Gastroesophageal sphincter (tissue), 4 donors: ENCODE data around the gene RUNX2. TPM values are rescaled to one million over a fixed set of nuclear protein-coding genes. Genes with fewer than 3 reads are reported as not detected.

Source experiments
- ATAC-seq: fragments of 150-250 bp; one replicate; pipeline ENCODE4 v1.9.1; 2016; ENCODE audit warnings: mild to moderate bottlenecking, moderate library complexity
- H3K27ac ChIP-seq, 4 donors: fragments of 200-600 bp; sonication (generic) in 3 of 4; 1 replicate in 3 of 4; 2 replicates in 1 of 4; pipeline ENCODE4 v1.5.1; 2016 to 2019
- H3K27me3 ChIP-seq: fragments of 200-600 bp; sonication (generic); one replicate; pipeline ENCODE4 v1.5.1; 2019
- H3K36me3 ChIP-seq, 2 donors: fragments of 200-600 bp; sonication (generic); one replicate each; pipeline ENCODE4 v1.5.1; 2019; ENCODE audit warnings: control low read depth in 1 of 2
- H3K4me1 ChIP-seq, 3 donors: fragments of 200-600 bp; sonication (generic); 1 replicate in 2 of 3; 2 replicates in 1 of 3; pipeline ENCODE4 v1.5.1; 2016 to 2019; ENCODE audit warnings: control low read depth in 2 of 3
- H3K4me3 ChIP-seq, 2 donors: fragments of 200-600 bp; sonication (generic); one replicate each; pipeline ENCODE4 v1.5.1; 2019; ENCODE audit warnings: mild to moderate bottlenecking in 1 of 2, moderate library complexity in 1 of 2
- H3K9me3 ChIP-seq, 3 donors: fragments of 200-600 bp; sonication (generic); one replicate each; pipeline ENCODE4 v1.5.1; 2017 to 2019; ENCODE audit warnings: control low read depth in 2 of 3
- CTCF ChIP-seq, 4 experiments: fragments of 200-600 bp in 2 of 4; fragments of 450-650 bp in 2 of 4; sonication (generic) in 1 of 4; IDR thresholded peaks; one replicate each; pipeline ENCODE4 v1.5.1; 2017 to 2019; ENCODE audit warnings: antibody characterized with exemption in 4 of 4, mild to moderate bottlenecking in 2 of 4, moderate library complexity in 2 of 4
- EP300 ChIP-seq: sonication (generic); formaldehyde crosslinking; IDR thresholded peaks from one replicate; pipeline ENCODE4 v1.6.1; 2017; ENCODE audit warnings: antibody characterized with exemption, mild to moderate bottlenecking
- POLR2A ChIP-seq, 2 donors: fragments of 450-650 bp; IDR thresholded peaks; one replicate each; pipeline ENCODE4 v1.6.1; 2017; ENCODE audit warnings: antibody characterized with exemption in 2 of 2, mild to moderate bottlenecking in 2 of 2, moderate library complexity in 1 of 2
- POLR2AphosphoS5 ChIP-seq: sonication (generic); formaldehyde crosslinking; IDR thresholded peaks from one replicate; pipeline ENCODE4 v1.6.1; 2017; ENCODE audit warnings: antibody characterized with exemption
- WGBS, 2 donors: methylation state at CpG; one replicate each; pipeline ENCODE4 v1.1.5; 2018; ENCODE audit warnings: low coverage in 1 of 2; 5-methylcytosine and 5-hydroxymethylcytosine counted together
- total RNA-seq, 4 donors: library from RNA; depleted of rRNA; stranded (reverse); fragments of >200 nt; gene quantifications; one replicate each; pipeline ENCODE4 v1.1.0, GENCODE V29; 2016

RUNX2 gene
- total RNA-seq, 4 donors from 2014 or later, result 0.16 to 0.94 (median 0.65) TPM

GRCh38 chr6:45568626-45569025, 240.5 kb downstream of the RUNX2 start:
- TF ChIP-seq POLR2A (IDR thresholded peaks at IDR 0.05) (no peak), EP300 (no peak), CTCF (IDR thresholded peaks at IDR 0.05) (no peak), POLR2AphosphoS5 (no peak)
- Histone ChIP-seq H3K4me1 (no peaks in the 10 kb centered on the region), H3K4me3 (no peak overlapping the region), H3K27me3 (no peaks in the 10 kb centered on the region), H3K9me3 (no peaks in the 10 kb centered on the region), H3K27ac (no peak overlapping the region), H3K36me3 (no peaks in the 10 kb centered on the region)
- WGBS, 2 donors, result 94 to 100% methylated on average over 2 of the region's 5 CpGs
- ATAC-seq, result no peak

- H3K4me1 ChIP-seq, result no peaks in the 10 kb centered on the region
- no peaks in the 10 kb centered on the region for H3K27me3 ChIP-seq
- no peak overlapping the region for H3K27ac ChIP-seq
- no peak for TF ChIP-seq EP300
- no peak for TF ChIP-seq POLR2A (IDR thresholded peaks at IDR 0.05)
- no peak for TF ChIP-seq POLR2AphosphoS5
- TF ChIP-seq CTCF (IDR thresholded peaks at IDR 0.05), result no peak
- H3K4me3 ChIP-seq, result no peak overlapping the region
- ATAC-seq, result no peak
- H3K9me3 ChIP-seq, result no peaks in the 10 kb centered on the region
- whole genome bisulfite sequencing, 2 donors, result 50 to 100% methylated on average over 1 to 3 of the region's 6 CpGs
- H3K36me3 ChIP-seq, result no peaks in the 10 kb centered on the region
These were observed 241.2 kb downstream of the RUNX2 start for GRCh38 chr6:45569210-45569945.

GRCh38 chr6:45571159-45571558, 243.0 kb downstream of the RUNX2 start:
- 86% methylated on average over 3 of the region's 3 CpGs for WGBS, 2 donors
- no peak for ATAC-seq
- TF ChIP-seq CTCF (IDR thresholded peaks at IDR 0.05), result no peak
- TF ChIP-seq POLR2AphosphoS5, result no peak
- no peak for TF ChIP-seq POLR2A (IDR thresholded peaks at IDR 0.05)
- TF ChIP-seq EP300, result no peak

GRCh38 chr6:45572833-45573232, 244.7 kb downstream of the RUNX2 start:
- H3K4me3 ChIP-seq, result no peak overlapping the region
- H3K4me1 ChIP-seq, result peaks cover 0 to 5% (median 0%) of the 10 kb centered on the region in 3 donors
- 83 to 91% methylated on average over 2 to 4 of the region's 4 CpGs for WGBS, 2 donors
- no peaks in the 10 kb centered on the region for H3K27me3 ChIP-seq
- no peaks in the 10 kb centered on the region for H3K9me3 ChIP-seq
- TF ChIP-seq CTCF (IDR thresholded peaks at IDR 0.05) (no peak), EP300 (no peak), POLR2A (IDR thresholded peaks at IDR 0.05) (no peak), POLR2AphosphoS5 (no peak)
- ATAC-seq, result no peak
- H3K36me3 ChIP-seq, result no peaks in the 10 kb centered on the region
- H3K27ac ChIP-seq, result no peak overlapping the region

More at GRCh38 chr6:45571159-45571558, 243.0 kb downstream of the RUNX2 start:
- no peaks in the 10 kb centered on the region for H3K36me3 ChIP-seq
- no peak overlapping the region for H3K4me3 ChIP-seq
- H3K9me3 ChIP-seq, result no peaks in the 10 kb centered on the region
- no peaks in the 10 kb centered on the region for H3K27me3 ChIP-seq
- H3K4me1 ChIP-seq, result no peaks in the 10 kb centered on the region
- no peak overlapping the region for H3K27ac ChIP-seq

GRCh38 chr6:45574014-45574461, 245.9 kb downstream of the RUNX2 start:
- TF ChIP-seq POLR2A (IDR thresholded peaks at IDR 0.05) (no peak), CTCF (IDR thresholded peaks at IDR 0.05) (no peak), EP300 (no peak), POLR2AphosphoS5 (no peak)
- Histone ChIP-seq H3K9me3 (no peaks in the 10 kb centered on the region), H3K4me1 (peaks cover 0 to 10% (median 0%) of the 10 kb centered on the region in 3 donors), H3K4me3 (no peak overlapping the region), H3K27me3 (no peaks in the 10 kb centered on the region), H3K27ac (no peak overlapping the region), H3K36me3 (no peaks in the 10 kb centered on the region)
- 77 to 92% methylated on average over 6 of the region's 6 CpGs for WGBS, 2 donors
- ATAC-seq, result no peak
